Activated CD8-positive, alpha-beta memory T cell treated with anti-CD3 and anti-CD28 coated beads for 4 hours (primary cell): Measurements from ENCODE around the gene STAM.
"Not testable (repeated sequence)": the region's sequence is repeated elsewhere in the genome, so short reads cannot be mapped to it uniquely, and the experiment has no call there.

Experiments
- DNase-seq, 2 donors: peaks; one replicate each; pipeline ENCODE4 v3.0.0-alpha.2; 2020; ENCODE audit warnings: low read depth in 2 of 2

Gene STAM

DNA sequence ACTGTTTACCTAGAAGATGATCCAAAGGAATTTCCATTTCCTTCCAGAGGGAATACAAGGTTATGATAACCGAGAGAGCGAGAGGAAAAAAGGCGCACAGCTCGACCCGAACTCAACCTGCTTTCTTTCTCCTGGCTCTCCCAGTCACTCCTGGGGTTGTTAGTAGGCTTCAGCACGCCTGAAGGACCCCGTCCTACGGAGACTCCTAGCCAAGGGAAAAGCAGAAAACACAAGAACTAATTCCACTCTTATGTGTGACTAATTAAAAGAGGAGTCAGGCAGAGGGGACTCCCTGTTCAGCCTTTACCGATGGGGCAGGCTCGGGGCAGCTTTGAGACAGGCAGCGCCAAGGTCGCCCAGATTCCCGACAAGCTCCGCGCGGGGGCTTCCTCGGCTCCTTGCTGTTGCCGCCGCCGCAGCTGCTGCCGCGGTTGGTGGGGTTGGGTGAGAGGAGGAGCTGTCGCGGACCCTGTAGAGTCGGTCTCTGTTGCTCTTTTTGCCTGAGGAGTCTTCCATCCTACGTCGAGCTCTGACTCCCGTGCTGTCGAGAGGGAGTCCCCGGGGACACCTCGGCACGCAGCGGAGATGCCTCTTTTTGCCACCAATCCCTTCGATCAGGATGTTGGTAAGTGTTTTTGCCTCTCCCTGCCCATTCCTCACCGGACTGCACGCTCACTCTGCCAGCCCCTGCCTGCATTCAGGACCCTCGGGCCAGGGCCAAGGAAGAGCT lies at the start of gene STAM:
Gene STAM (plus strand): TSS at position 397 of the 730 bp plus-strand sequence. CDS start 189 bp downstream, at position 586.
- peak; percentile 83 for DNase-seq

GRCh38 chr10:17597386-17597785 lies 46.6 kb upstream of the STAM start:
- DNase-seq = no peak

DNA sequence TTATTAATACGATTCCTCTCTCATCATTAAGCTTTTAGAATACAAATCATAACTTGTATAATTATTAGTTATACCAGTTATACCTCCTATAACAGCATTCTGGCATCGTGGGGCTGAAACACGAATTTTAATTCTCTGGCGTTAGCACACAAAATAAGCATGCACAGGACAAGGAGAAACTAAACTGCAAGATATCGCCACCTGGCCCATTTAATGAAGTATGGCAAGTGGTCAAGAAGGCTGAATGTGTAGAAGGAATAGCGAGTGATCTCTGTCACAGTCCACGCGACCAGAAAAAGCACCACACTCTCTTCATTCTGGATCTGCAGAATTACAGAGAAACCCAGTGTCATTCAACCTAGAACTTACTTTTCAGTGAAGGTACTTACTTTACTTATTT lies 44.9 kb upstream of the STAM start:
- DNase-seq = no peak

GRCh38 chr10:17605936-17606335 lies 38.0 kb upstream of the STAM start:
- DNase-seq = no peak

GRCh38 chr10:17606547-17607040 lies 37.4 kb upstream of the STAM start:
- DNase-seq = no peak

DNA sequence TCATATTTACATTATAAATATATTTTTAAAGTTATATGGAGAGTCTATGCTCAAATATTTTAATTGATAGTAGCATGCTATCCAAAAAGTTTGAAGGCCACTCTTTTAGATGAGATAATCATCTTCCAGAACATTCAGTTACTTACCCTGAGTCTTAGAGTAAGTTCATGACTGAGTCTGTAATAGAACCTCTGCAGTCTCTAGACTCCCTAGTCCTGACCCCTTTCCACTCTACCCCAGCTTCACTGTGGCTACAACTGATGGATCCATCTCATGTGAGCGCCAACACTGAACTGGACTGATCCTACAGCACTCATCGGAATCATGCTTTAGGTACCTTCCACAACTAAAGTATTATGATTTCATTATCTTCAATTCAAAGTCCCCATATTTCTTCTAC lies 36.9 kb upstream of the STAM start:
- DNase-seq = no peak

- DNase-seq = no peak
These were observed 36.2 kb upstream of the STAM start for GRCh38 chr10:17607603-17608332.

GRCh38 chr10:17609523-17610079 lies 34.4 kb upstream of the STAM start:
- no peak for DNase-seq

DNA sequence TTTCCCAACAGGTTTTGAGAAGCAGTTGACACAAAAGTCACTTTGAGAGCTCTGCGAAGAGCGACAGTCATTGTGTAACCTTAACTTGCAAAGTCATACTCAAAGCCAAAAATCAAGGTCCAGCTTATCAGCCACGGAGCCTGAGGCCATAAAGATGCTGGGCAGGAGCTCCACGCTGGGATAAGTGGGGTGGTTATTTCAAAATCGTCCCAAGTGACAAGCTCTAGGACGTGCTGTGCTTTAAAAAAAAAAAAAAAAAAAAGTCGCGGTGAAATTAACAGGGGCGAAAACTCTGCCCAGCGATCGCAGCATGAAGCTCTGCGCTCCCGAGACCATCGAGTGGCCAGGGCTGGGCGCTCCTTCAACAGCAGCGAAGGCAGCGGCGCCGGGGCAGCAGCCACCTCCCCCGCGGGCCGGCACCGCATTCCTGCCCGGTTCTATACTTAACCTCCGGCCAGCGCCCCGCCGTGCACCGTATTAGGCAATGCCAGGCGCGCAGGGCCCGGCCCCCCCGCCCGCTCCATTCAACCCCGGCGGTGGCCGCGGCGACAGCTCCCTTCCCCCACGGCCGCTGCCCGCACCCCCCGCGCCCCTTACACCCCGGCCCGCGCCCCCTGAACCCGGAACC lies 27.4 kb upstream of the STAM start:
- no peak for DNase-seq

DNA sequence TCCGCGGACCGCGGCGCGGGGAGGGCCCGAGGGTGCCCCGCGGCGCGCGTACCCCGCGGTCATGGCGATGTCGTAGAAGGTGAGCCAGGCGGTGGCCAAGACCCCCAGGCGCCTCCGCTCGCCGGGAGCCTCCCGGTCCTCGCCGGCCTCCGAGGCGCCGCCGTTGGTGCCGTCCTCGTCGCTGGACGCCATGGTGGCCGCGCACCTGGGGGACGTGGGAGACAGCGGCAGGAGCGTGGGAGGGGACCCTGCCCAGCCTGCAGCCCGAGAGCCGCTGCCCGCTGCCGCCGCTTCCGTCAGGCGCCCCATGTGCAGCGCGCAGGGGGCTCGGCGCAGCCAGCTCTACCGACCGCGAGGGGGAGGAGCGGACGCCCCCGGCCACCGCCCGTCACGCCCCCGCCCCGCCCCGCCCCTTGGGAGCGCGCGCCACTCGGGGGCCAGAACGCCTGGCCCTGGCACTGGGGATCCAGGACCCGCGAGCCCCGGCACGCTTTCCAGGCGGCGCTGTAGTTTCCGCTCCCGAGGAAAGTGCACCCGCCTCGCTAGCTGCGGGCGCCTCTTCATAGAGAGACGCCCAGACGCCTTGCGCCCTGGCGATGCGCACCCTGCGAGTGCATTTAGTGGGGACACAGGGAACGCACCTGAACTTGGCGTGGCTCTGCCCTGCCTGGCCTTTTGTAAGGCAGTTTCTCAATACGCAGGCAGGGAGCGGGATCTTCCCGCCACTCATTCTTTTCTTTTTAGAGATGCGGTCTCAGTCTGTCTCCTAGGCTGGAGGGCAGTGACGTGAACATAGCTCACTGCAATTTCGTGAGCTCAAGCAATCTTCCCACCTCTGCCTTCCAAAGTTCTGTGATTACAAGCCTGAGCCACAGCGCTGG lies 26.7 kb upstream of the STAM start, which contains the start of gene HACD1:
Gene HACD1 (minus strand): TSS at position 344 of the 881 bp plus-strand sequence. CDS start 35 bp downstream, at position 309.
- DNase-seq = peak in 1 of 2 donors; percentile 15

- no peak for DNase-seq
These were observed 21.9 kb upstream of the STAM start for GRCh38 chr10:17622061-17622460.

DNA sequence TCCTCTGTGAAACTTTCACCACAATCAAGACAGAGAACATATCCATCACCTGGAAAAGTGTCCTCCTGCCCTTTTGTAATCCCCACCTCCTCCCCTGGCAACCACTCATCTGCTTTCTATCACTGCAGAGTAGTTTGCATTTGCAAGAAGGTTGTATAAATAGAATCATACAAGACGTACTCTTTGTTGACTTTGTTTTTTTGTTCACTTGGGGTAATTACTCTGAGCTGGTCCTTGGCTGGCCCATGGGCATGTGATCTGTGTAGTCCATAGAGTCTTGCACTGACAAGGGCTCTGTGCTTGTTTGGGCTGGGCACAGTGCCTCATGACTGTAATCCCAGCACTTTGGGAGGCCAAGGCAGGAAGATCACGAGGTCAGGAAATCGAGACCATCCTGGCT lies 19.0 kb upstream of the STAM start:
- DNase-seq = no peak

- DNase-seq = no peak
These were observed 17.3 kb upstream of the STAM start for GRCh38 chr10:17626656-17627055.

GRCh38 chr10:17632590-17632989 lies 11.4 kb upstream of the STAM start:
- DNase-seq = not testable (repeated sequence)

- no peak for DNase-seq
These were observed 10.6 kb upstream of the STAM start for GRCh38 chr10:17633353-17633752.

DNA sequence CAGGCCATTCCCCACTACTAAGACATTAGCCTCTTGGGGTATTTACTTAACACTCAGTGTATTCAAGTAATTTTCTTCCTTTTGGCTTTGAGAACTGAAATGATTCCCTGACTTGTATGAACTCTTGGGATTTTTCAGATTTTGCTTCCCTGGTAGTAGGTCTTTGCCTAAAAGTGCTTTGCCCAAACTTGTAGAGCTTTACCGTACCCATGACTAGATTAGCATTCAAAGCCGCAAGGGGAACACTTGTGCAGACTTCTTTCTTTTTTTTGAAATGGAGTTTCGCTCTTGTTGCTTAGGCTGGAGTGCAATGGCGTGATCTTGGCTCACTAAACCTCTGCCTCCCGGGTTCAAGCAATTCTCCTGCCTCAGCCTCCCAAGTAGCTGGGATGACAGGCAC lies 6.1 kb upstream of the STAM start:
- no peak for DNase-seq

- DNase-seq = no peak
These were observed 3.6 kb upstream of the STAM start for GRCh38 chr10:17640331-17640816.

DNA sequence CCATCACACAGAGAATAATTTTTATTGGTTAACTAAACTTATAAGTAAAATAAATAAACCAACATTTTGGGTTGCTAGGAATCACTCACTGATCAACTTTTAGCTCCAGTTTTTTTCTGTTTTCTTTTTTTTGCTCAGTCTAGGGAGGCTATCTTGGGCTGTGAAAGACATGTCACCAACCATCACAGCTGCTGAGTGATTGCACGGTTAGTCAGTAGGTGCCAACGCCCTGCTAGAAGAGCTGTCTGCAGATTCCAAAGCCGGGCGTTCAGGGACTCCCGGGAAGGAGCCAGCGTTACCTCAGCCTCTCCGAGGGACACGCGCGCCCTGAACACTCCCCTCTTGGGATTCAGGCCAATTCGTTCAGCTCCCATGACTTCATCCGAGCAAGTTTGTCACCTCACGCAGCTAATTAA lies 604 bp upstream of the STAM start:
- DNase-seq = no peak

GRCh38 chr10:17644485-17644943 lies 563 bp downstream of the STAM start:
- no peak for DNase-seq

- no peak for DNase-seq
These were observed 1.8 kb downstream of the STAM start for GRCh38 chr10:17645621-17646345.
